ENCODE data around the gene ALDH5A1.
A peak's percentile ranks its signal among the peaks of the same experiment; 100 is the strongest.
"Not testable (repeated sequence)": the region's sequence is repeated elsewhere in the genome, so short reads cannot be mapped to it uniquely, and the experiment has no call there.

The ALDH5A1 gene

GRCh38 chr6:24489470-24489869 lies 5.3 kb upstream of the ALDH5A1 start, which contains the start of gene GPLD1:
GPLD1 (minus strand) TSS chr6:24489578; CDS start chr6:24489511, 67 bp downstream.
- no peak for DNase-seq

DNA sequence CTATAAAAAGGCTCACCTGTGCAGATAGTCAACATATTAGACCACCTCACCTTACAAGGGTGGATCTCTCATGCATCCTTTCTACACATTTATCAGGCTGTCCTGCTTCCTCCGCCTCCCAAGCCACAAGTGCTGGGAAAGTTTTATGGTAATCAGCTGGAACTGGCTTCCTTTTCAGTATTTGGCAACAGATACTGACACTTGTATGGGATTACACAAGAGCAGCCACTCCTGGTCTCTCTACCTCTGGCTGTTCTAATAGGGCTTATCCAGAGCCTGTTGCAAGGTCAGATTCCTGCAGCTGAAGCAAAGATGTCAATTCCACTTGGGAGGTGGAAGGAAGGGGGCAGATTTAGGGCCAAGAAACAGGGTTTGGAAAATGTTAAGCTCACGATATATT lies 4.9 kb upstream of the ALDH5A1 start:
- DNase-seq: no peak

GRCh38 chr6:24490948-24491347 lies 3.8 kb upstream of the ALDH5A1 start:
- no peak for DNase-seq

DNA sequence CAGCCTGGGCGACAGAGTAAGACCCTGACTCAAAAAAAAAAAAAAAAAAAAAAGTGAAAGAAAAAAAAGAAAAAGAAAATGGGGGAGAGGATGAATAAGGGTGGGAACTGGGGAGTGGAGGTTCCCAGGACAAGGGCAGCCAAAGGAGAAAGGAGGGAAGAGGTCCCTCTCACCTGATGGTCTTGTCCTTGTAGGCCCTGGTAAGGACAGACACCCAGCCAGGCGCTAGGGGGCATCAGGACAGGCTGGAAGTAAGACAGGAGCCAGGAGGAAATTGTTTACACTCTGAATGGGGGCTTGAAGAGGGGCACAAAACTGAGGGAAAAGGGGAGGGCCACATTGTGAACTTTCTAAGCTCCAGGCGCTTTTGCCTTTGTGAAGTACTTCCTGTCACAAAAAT lies 2.3 kb upstream of the ALDH5A1 start:
- no peak for DNase-seq

- DNase-seq: no peak
Measured at GRCh38 chr6:24493945-24494820, 586 bp upstream of the ALDH5A1 start.

DNA sequence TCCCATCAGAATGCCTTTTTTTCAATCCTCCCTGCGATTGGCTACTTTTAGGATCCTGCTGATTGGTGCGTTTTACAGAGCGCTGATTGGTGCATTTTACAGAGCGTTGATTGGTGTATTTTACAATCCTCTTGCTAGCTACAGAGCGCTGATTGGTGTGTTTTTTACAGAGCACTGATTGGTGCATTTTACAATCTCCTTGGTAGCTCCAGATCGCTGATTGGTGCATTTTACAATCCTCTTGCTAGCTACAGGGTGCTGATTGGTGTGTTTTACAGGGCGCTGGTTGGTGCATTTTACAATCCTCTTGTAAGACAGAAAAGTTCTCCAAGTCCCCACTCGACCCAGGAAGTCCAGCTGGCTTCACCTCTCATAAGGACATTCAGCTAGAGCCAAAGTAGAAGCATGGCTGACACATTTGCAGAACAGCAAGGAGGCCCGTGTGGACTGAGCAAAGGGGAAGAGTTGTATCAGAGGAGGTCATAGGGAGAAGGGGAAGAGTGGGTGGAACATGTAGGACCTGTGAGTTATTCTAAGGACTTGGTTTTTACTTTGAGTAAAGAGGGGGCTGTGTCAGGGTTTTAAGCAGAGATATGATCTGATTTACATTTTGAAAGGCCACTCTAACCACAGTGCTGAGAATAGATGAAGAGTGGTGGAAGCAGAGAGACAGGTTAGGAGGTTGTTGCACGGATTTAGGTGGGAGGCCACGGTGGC lies 2.6 kb downstream of the ALDH5A1 start:
- no peak for DNase-seq

- no peak for DNase-seq
Measured at GRCh38 chr6:24500683-24501082, 5.9 kb downstream of the ALDH5A1 start.

DNA sequence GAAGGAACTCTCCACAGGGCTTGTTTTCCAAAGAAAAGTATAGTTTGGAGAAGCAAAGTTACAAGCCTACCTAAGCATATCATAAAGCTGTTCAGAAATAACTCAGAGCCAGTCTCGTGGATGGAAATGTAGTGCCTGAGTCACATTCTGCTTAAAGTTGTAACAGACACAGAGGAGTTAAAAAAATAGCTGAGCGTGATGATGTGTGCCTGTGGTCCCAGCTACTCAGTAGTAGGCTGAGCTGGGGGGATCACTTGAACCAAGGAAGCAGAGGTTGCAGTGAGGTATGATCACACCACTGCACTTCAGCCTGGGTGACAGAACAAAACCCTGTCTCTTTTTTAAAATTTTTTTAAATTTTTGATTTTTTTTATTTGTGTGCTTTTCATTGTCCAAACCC lies 6.6 kb downstream of the ALDH5A1 start:
- no peak for DNase-seq

DNA sequence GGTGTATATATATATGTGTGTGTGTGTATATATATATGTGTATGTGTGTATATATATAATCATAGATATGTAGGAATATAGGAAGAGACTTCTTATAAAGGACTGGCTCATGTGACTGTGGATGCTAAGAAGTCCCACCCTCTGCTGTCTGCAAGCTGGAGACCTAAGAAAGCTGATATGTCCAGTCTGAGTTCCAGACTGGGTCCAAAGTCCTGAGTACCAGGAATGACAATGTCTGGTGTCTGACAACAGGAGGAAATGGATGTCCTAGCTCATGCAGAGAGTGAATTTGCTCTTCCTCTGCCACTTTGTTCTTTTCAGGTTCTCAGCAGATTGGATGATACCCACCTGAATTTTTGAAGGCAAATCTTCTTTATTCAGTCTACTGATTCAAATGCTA lies 7.1 kb downstream of the ALDH5A1 start:
- DNase-seq: no peak

DNA sequence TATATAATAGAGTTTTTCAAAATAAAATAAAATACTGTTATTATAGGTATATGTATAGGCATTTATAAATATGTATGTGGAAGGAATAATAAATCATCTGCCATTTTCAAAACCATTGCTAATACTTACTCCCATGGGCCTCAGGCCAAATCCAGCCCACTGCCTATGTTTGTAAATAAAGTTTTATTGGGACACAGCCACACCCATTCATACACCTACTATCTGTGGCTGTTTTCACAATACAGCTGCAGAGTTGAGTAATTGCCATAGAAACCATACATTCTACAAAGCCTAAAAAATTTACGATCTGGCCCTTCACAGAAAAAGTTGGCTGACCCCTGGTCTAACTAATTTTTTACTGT lies 9.5 kb downstream of the ALDH5A1 start:
- no peak for DNase-seq

DNA sequence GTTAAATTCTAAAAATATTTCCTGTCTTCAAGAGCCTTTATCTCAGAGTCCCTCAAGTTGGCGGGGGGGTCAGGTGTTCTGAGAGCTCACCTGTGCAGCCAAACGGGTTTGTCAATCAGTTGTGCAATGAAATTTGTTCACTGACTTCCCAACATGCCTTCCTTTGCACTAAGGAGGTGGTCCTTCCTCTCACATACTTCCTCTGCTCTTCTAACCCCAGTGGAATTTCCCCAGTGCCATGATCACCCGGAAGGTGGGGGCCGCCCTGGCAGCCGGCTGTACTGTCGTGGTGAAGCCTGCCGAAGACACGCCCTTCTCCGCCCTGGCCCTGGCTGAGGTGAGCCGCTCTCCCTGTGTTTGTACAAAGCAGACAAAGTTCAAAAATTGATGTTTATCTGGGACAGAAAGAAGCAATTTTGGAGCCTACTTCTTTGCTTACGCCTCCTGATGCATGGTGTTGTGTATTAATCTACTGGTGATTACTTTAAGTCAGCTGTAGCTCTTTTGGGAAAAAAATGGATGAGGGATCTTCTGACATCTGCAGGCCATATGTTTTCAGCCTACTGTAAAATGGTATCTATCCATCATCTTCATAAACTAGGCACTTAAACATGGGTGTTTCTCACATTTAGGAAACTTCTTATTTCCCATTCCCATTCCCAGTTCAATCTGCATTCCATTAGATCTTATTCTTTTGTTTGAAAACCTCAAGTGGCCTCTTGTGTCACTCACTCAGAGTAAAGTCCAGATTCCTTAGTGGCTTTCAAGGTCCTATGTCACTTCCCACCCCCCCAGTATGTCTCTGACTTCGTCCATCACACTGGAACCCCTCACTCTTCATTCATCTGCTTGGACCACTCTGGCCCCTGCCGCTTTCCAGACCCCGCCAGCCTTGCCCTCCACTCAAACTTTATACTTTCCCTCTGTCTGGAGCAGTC lies 10.1 kb downstream of the ALDH5A1 start:
- DNase-seq: no peak

- no peak for DNase-seq
Measured at GRCh38 chr6:24506814-24507520, 12.2 kb downstream of the ALDH5A1 start.

GRCh38 chr6:24511976-24512375 lies 17.2 kb downstream of the ALDH5A1 start:
- DNase-seq: not testable (repeated sequence)

DNA sequence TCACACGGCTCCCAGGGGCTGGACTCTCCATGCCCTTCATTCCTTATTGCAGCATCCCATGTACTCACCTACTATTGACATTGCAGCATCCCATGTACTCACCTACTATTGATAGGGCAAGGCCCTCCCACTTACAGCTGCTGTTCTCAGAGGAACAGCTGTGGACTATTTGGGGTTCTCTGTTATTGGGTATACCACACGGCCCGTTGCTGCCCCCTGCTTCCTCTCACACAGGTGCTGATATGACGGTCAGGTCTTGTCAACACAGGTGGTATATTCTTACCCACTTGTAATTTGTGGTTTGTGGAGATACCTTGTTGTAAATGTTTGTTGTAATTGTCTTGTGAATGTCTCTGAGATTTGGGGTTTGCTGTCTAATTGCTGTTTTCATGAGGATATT lies 18.8 kb downstream of the ALDH5A1 start:
- no peak for DNase-seq

- no peak for DNase-seq
Measured at GRCh38 chr6:24517659-24518543, 23.1 kb downstream of the ALDH5A1 start.

DNA sequence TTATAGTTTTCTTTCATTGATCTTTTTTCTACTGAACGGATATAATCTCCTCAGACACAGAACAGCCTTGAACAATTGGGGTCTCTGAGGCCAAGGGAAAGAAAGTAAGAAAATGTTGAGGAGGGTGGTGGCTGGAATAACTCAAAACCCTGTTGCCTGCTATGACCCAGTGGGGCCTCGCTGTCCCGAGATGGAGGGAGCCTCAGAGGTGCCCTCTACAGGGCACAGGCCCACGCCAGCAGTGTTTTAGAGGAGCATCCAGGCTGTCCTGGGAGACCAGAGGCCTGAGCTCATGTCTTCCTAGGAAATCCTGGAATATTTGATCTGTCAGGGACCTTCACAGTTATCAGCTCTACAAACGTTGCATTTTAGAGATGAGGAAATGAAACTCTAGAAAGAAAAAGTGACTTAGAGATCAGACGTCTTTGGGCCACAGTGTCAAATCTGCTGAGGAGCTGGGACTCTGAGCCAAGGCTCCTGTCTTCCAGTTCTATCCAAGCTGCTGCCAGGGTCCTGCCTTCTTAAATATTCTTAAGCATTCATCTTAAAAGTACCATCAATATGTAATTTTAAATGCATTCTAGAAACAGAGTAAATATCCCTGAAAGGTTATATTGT lies 26.3 kb downstream of the ALDH5A1 start:
- peak; percentile 57 for DNase-seq

GRCh38 chr6:24522228-24523176 lies 27.7 kb downstream of the ALDH5A1 start:
- no peak for DNase-seq

DNA sequence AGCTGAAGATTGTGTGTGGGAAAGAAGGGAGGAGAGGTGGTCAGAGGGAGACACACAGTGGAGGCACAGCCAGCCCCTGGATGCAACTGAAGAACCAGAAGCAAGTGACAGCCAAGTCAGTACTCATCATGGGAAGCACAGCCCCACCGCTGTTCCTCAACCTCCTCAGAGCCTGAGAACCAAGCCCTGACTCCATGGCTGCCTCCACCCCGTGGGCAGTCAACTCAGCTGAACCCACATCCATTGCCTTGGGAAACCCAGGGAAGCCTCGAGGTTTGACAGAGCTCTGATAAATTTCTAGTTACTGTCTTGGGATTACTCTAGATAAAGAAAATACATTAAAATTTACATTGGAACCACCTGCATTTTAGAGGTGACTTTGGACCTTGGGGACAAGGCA lies 29.6 kb downstream of the ALDH5A1 start:
- DNase-seq: no peak

DNA sequence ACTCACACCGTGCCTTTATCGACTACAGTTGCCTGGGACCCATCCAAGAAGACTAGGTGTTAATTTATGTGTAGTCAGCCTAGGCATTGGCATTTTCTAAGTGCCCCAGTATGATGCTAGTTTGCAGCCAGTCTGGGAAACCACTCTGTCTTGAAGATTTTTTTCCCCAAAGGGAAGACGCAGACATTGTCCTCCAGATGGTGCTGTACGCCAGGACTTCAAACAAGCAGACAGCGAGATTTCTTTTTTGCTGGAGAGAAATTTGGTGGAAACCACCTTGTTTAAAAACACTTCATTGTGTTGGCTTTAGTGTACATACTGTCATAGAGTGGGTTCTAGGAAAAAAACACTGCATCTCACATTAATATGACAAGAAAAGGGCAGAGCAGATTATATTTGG lies 30.0 kb downstream of the ALDH5A1 start:
- peak; percentile 10 for DNase-seq

- no peak for DNase-seq
Measured at GRCh38 chr6:24529985-24530384, 35.2 kb downstream of the ALDH5A1 start.
